ENCODE data around the gene PARD3. TPM values are rescaled to one million over a fixed set of nuclear protein-coding genes. Genes with fewer than 3 reads are reported as not detected.

The PARD3 gene
- polyA plus RNA-seq, 3 donors: 0.51 TPM; not detected in 2

DNA sequence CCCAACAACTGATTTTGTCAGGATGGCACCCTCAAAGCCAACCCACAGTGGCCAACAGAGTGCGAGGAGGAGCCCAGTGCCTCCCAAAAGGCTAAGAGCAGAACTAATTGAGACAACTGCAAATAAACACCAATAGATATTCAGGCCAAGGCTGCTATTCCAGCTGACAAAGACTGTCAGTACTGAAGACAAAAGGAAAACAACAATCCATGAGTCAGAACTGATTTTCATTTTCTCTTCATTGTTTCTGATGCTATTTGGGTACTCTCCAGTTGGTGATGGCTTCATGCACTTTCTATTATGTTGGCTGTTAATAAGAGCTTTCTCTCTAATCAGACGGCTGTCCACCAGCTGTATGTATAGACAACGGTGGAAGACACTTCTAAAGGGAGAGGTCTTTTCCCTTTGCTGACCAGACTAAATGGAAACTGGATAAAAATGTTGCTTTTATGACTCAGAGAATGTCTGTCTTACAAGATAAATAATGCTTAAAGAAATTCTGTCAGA is 515.9 kb downstream of the PARD3 start:
- H3K36me3 ChIP-seq (replicated peaks in 1 of 2; ENCODE audit: control insufficient read depth in 1 of 2, insufficient read depth in 2 of 2, low read length in 2 of 2): no peaks in the 10 kb centered on the region
- peaks cover 0 to 7% (median 1%) of the 10 kb centered on the region in 7 donors for H3K9me3 Mint-ChIP-seq
- H3K4me3 Mint-ChIP-seq: no peak overlapping the region
- H3K27me3 ChIP-seq (ENCODE audit: control insufficient read depth in 2 of 2, insufficient read depth in 2 of 2, low read length in 2 of 2): no peaks in the 10 kb centered on the region
- H3K9ac ChIP-seq (ENCODE audit: insufficient read depth, low read length, poor library complexity, severe bottlenecking): no peak overlapping the region
- TF ChIP-seq, protein P1, sequence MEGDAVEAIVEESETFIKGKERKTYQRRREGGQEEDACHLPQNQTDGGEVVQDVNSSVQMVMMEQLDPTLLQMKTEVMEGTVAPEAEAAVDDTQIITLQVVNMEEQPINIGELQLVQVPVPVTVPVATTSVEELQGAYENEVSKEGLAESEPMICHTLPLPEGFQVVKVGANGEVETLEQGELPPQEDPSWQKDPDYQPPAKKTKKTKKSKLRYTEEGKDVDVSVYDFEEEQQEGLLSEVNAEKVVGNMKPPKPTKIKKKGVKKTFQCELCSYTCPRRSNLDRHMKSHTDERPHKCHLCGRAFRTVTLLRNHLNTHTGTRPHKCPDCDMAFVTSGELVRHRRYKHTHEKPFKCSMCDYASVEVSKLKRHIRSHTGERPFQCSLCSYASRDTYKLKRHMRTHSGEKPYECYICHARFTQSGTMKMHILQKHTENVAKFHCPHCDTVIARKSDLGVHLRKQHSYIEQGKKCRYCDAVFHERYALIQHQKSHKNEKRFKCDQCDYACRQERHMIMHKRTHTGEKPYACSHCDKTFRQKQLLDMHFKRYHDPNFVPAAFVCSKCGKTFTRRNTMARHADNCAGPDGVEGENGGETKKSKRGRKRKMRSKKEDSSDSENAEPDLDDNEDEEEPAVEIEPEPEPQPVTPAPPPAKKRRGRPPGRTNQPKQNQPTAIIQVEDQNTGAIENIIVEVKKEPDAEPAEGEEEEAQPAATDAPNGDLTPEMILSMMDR (IDR thresholded peaks at IDR 0.05): no peak
- intact Hi-C loops (cut with micrococcal nuclease): no loop called here
- no peaks in the 10 kb centered on the region for H4K20me1 ChIP-seq (ENCODE audit: insufficient read depth, low read length)
- H2AFZ ChIP-seq (ENCODE audit: insufficient read depth, low read depth, low read length, poor library complexity, severe bottlenecking): no peak overlapping the region
- no peak overlapping the region for H3K27ac ChIP-seq (ENCODE audit: low read depth in 1 of 2, low read length in 2 of 2)
- no peak for DNase-seq
- no peaks in the 10 kb centered on the region for H3K79me2 ChIP-seq (ENCODE audit: insufficient read depth, low read length)
- H3K27me3 Mint-ChIP-seq (ENCODE audit: low read depth in 3 of 3): peaks cover 0 to 3% (median 0%) of the 10 kb centered on the region in 3 donors
- no peaks in the 10 kb centered on the region for H3K4me1 Mint-ChIP-seq
- H3K4me1 ChIP-seq (ENCODE audit: control insufficient read depth in 1 of 2, insufficient read depth in 2 of 2, low read length in 2 of 2): no peaks in the 10 kb centered on the region
- no peaks in the 10 kb centered on the region for H3K36me3 Mint-ChIP-seq
- no peak overlapping the region for H3K4me3 ChIP-seq (replicated peaks in 1 of 3; ENCODE audit: low read depth in 2 of 3, low read length in 3 of 3)
- H3K9me3 ChIP-seq (replicated peaks in 1 of 2; ENCODE audit: control insufficient read depth in 1 of 2, insufficient read depth in 1 of 2, low read length in 2 of 2): no peaks in the 10 kb centered on the region
- no peak overlapping the region for H3K4me2 ChIP-seq (replicated peaks; ENCODE audit: extremely low read depth, low read length, poor library complexity, severe bottlenecking)
- H3K27ac Mint-ChIP-seq: no peak overlapping the region
- WGBS (ENCODE audit: insufficient coverage): 100% methylated on average over 1 of the region's 3 CpGs

GRCh38 chr10:34298346-34298818 is 516.7 kb downstream of the PARD3 start:
- Histone ChIP-seq H3K27me3 (ENCODE audit: control insufficient read depth in 2 of 2, insufficient read depth in 2 of 2, low read length in 2 of 2) (no peaks in the 10 kb centered on the region), H3K9ac (ENCODE audit: insufficient read depth, low read length, poor library complexity, severe bottlenecking) (no peak overlapping the region), H3K4me1 (ENCODE audit: control insufficient read depth in 1 of 2, insufficient read depth in 2 of 2, low read length in 2 of 2) (no peaks in the 10 kb centered on the region), H2AFZ (ENCODE audit: insufficient read depth, low read depth, low read length, poor library complexity, severe bottlenecking) (no peak overlapping the region), H3K9me3 (replicated peaks in 1 of 2; ENCODE audit: control insufficient read depth in 1 of 2, insufficient read depth in 1 of 2, low read length in 2 of 2) (no peaks in the 10 kb centered on the region), H3K4me3 (replicated peaks in 1 of 3; ENCODE audit: low read depth in 2 of 3, low read length in 3 of 3) (no peak overlapping the region), H3K79me2 (ENCODE audit: insufficient read depth, low read length) (no peaks in the 10 kb centered on the region), H3K4me2 (replicated peaks; ENCODE audit: extremely low read depth, low read length, poor library complexity, severe bottlenecking) (no peak overlapping the region), H3K36me3 (replicated peaks in 1 of 2; ENCODE audit: control insufficient read depth in 1 of 2, insufficient read depth in 2 of 2, low read length in 2 of 2) (no peaks in the 10 kb centered on the region), H3K27ac (ENCODE audit: low read depth in 1 of 2, low read length in 2 of 2) (no peak overlapping the region), H4K20me1 (ENCODE audit: insufficient read depth, low read length) (no peaks in the 10 kb centered on the region)
- intact Hi-C loops (cut with micrococcal nuclease): no loop called here
- Mint-ChIP-seq H3K36me3 (no peaks in the 10 kb centered on the region), H3K27ac (no peak overlapping the region), H3K27me3 (ENCODE audit: low read depth in 3 of 3) (no peaks in the 10 kb centered on the region), H3K4me3 (no peak overlapping the region), H3K9me3 (peaks cover 0 to 7% (median 0%) of the 10 kb centered on the region in 7 donors), H3K4me1 (no peaks in the 10 kb centered on the region)
- no peak for DNase-seq
- WGBS (ENCODE audit: insufficient coverage): 73% methylated on average over 4 of the region's 16 CpGs
- TF ChIP-seq, protein P1 (IDR thresholded peaks at IDR 0.05): no peak

Measured in CD14-positive monocyte (primary cell).